ENCODE measurements around the gene ITGAV.

ITGAV gene

GRCh38 chr2:186687807-186688211 lies 98.0 kb downstream of the ITGAV start:
- DNase-seq = peak; percentile 17

GRCh38 chr2:186688813-186689212 lies 99.0 kb downstream of the ITGAV start:
- no peak for DNase-seq

GRCh38 chr2:186690786-186691185 lies 100.9 kb downstream of the ITGAV start:
- DNase-seq = no peak

GRCh38 chr2:186691231-186691630 lies 101.4 kb downstream of the ITGAV start:
- DNase-seq = no peak

GRCh38 chr2:186691900-186692299 lies 102.0 kb downstream of the ITGAV start:
- DNase-seq = no peak

- DNase-seq = no peak
These were observed 103.6 kb downstream of the ITGAV start for GRCh38 chr2:186693446-186693832.

- peak; percentile 12 for DNase-seq
These were observed 105.4 kb downstream of the ITGAV start for GRCh38 chr2:186695081-186695756.

GRCh38 chr2:186696290-186696689 lies 106.4 kb downstream of the ITGAV start:
- no peak for DNase-seq

GRCh38 chr2:186696804-186697203 lies 106.9 kb downstream of the ITGAV start:
- DNase-seq = no peak

- DNase-seq = no peak
These were observed 107.7 kb downstream of the ITGAV start for GRCh38 chr2:186697536-186697935.

GRCh38 chr2:186699742-186700141 lies 109.9 kb downstream of the ITGAV start:
- no peak for DNase-seq

GRCh38 chr2:186702006-186702405 lies 112.2 kb downstream of the ITGAV start:
- no peak for DNase-seq

- DNase-seq = no peak
These were observed 112.6 kb downstream of the ITGAV start for GRCh38 chr2:186702501-186702900.

- no peak for DNase-seq
These were observed 115.0 kb downstream of the ITGAV start for GRCh38 chr2:186704897-186705296.

GRCh38 chr2:186709529-186710450 lies 119.9 kb downstream of the ITGAV start:
- no peak for DNase-seq

GRCh38 chr2:186713691-186714090 lies 123.8 kb downstream of the ITGAV start:
- DNase-seq = no peak

- DNase-seq = no peak
These were observed 124.8 kb downstream of the ITGAV start for GRCh38 chr2:186714611-186715010.

GRCh38 chr2:186716004-186716403 lies 126.1 kb downstream of the ITGAV start:
- no peak for DNase-seq

GRCh38 chr2:186716899-186717298 lies 127.0 kb downstream of the ITGAV start:
- DNase-seq = no peak

- DNase-seq = no peak
These were observed 127.6 kb downstream of the ITGAV start for GRCh38 chr2:186717320-186718007.

GRCh38 chr2:186718122-186718521 lies 128.3 kb downstream of the ITGAV start:
- no peak for DNase-seq

- no peak for DNase-seq
These were observed 129.0 kb downstream of the ITGAV start for GRCh38 chr2:186718903-186719302.

- DNase-seq = no peak
These were observed 132.1 kb downstream of the ITGAV start for GRCh38 chr2:186721956-186722355.

GRCh38 chr2:186724736-186725135 lies 134.9 kb downstream of the ITGAV start:
- DNase-seq = no peak
